ENCODE results near the gene CASKIN1. TPM values are rescaled to one million over a fixed set of nuclear protein-coding genes. Genes with fewer than 3 reads are reported as not detected.

CASKIN1 gene
- total RNA-seq, 1 experiment from 2014 or later = 1.0 TPM

- H3K36me3 ChIP-seq = peaks cover 73% of the 10 kb centered on the region
- DNase-seq = no peak
- H3K9me3 ChIP-seq = no peaks in the 10 kb centered on the region
- H3K4me3 ChIP-seq = no peak overlapping the region
- H3K27me3 ChIP-seq = no peaks in the 10 kb centered on the region
Measured at GRCh38 chr16:2234813-2235170, 38.4 kb upstream of the CASKIN1 start.

DNA sequence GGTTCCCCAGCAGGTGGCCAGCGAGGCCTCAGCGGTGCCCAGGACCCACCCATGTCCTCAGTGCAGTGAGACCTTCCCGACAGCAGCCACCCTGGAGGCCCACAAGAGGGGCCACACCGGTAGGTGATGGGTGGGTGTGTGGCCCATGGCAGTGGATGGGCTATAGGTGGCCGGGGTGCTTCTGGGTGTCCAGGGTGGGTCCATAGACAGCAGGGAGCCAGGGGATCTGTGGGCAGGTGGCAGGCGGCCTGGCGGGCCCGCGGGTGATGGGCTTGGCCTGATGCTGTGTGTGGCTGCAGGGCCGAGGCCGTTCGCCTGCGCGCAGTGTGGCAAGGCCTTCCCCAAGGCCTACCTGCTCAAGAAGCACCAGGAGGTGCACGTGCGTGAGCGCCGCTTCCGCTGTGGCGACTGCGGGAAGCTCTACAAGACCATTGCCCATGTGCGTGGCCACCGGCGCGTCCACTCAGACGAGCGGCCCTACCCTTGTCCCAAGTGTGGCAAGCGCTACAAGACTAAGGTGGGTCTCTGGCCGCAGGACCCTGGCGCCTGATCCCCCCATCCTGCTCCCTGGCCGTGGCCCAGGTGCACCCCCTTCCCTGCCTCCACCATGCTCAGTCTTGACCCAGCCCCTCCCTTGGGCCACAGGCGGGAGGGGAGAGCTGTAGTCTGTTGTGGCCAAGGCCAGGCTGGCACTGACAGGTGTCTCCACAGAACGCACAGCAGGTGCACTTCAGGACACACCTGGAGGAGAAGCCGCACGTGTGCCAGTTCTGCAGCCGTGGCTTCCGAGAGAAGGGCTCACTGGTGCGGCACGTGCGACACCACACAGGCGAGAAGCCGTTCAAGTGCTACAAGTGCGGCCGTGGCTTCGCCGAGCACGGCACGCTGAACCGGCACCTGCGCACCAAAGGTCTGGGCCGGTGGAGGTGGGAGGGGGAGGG is 37.7 kb upstream of the CASKIN1 start:
- DNase-seq = no peak
- Histone ChIP-seq H3K36me3 (peaks cover 76% of the 10 kb centered on the region), H3K4me3 (no peak overlapping the region), H3K9me3 (no peaks in the 10 kb centered on the region), H3K27me3 (no peaks in the 10 kb centered on the region)

DNA sequence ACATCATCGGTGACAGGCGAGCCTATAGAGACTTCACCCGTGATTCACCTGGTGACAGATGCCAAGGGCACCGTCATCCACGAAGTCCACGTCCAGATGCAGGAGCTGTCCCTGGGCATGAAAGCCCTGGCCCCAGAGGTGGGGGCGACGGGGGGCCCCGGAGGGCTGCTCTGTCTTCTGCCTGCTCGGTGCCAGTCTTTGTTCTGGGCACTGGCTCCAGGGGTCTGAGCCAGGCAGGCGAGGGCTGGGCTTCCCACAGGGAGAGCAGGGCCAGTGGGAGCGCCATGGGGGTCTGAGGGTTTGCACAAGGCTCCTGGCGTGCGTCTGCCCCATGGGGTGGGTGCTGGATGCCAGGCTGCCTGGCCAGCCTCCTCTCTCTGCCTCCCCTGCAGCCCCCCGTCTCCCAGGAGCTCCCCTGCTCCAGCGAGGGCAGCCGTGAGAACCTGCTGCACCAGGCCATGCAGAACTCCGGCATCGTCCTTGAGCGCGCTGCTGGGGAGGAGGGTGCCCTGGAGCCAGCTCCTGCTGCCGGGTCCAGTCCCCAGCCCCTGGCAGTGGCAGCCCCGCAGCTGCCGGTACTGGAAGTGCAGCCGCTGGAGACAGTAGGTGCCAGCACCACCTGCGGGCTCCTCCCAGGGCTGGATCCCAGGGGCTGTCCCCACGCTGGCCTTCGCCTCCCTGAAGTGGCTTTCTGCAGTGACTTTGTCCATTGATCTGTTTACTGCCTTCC is 36.8 kb upstream of the CASKIN1 start:
- H3K36me3 ChIP-seq = peaks cover 83% of the 10 kb centered on the region
- H3K9me3 ChIP-seq = no peaks in the 10 kb centered on the region
- DNase-seq = no peak
- no peaks in the 10 kb centered on the region for H3K27me3 ChIP-seq
- no peak overlapping the region for H3K4me3 ChIP-seq

DNA sequence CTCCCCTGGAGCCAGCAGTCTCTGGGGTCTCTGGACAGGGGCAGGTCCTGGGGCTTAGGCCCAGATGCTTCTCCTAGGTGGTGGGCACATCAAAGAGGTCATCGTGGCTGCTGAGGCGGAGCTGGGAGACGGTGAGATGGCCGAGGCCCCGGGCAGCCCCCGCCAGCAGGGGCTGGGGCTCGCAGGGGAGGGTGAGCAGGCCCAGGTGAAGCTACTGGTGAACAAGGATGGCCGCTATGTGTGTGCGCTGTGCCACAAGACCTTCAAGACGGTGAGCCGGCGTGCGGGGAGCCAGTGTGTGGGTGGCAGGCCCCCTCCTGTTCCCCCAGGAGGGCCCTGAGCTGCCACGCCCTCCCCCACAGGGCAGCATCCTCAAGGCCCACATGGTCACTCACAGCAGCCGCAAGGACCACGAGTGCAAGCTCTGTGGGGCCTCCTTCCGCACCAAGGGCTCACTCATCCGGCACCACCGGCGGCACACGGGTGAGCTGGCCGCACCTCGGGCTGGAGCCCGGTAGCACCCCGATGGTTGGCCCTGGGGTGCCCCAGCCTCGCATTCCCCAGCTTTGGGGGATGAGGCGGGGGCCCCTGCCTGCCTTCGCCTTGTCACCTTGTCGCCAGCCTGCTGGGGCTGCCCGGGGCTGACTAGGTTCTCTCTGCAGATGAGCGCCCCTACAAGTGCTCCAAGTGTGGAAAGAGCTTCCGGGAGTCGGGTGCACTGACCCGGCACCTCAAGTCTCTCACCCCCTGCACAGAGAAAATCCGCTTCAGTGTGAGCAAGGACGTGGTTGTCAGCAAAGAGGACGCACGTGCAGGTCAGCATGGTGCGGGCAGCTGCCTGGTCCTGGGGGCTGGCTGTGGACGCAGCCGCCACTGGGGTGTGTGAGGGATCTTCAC is 35.9 kb upstream of the CASKIN1 start:
- no peak overlapping the region for H3K4me3 ChIP-seq
- no peaks in the 10 kb centered on the region for H3K27me3 ChIP-seq
- no peak for DNase-seq
- no peaks in the 10 kb centered on the region for H3K9me3 ChIP-seq
- peaks cover 85% of the 10 kb centered on the region for H3K36me3 ChIP-seq

- peaks cover 86% of the 10 kb centered on the region for H3K36me3 ChIP-seq
- H3K9me3 ChIP-seq = no peaks in the 10 kb centered on the region
- DNase-seq = no peak
- H3K4me3 ChIP-seq = no peak overlapping the region
- no peaks in the 10 kb centered on the region for H3K27me3 ChIP-seq
Measured at GRCh38 chr16:2231016-2231931, 34.9 kb upstream of the CASKIN1 start.

DNA sequence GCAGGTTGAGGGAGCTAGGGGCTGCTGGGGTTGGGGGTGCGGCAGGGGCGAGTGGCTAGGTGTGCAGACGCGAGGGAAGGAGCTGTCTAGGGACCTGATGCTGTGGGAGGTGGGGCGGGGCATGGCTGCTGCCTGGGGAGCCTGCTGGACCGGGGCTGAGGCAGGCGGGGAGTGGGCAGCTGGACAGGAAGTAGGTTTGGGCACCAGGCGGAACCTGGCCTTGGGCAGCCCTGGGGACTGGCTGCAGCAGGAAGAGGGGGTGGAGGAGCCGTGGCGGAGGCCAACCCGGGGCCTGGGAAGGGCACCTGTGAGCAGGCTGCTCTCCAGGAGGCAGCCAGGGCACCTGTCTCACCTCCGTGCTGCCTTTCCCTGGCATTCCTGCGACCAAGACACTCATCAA is 34.0 kb upstream of the CASKIN1 start:
- Histone ChIP-seq H3K27me3 (no peaks in the 10 kb centered on the region), H3K9me3 (no peaks in the 10 kb centered on the region), H3K4me3 (no peak overlapping the region), H3K36me3 (peaks cover 80% of the 10 kb centered on the region)
- no peak for DNase-seq

DNA sequence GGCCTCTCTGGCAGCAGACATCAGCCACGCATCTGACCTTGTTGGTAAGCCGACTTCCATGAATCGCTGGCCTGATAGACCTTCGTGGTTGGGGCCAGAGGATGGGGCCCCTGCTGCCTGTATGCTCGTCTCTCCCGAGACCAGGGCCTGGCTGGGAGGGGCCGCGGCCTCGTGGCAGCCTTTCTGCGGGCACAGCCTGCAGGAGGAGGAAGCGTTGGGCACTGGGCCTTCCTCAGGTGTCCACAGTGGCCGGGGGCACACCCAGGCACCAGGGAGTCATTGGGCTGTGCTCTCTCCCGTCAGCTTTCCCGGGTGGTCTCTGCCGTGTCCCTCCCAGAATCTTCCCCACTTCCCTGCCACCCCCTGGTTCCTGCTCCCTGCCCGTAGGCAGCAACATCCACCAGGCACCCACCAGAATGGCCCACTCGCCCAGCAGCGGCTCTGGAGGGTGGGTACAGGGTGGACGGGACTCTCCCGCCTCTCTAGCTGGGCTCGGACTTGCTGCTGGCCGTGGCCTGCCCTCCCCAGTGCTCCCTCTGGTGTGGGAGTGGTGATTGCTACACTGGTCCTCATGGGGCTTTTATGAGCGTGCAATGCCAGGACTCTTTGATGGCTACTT is 33.3 kb upstream of the CASKIN1 start:
- DNase-seq = no peak
- H3K36me3 ChIP-seq = peaks cover 78% of the 10 kb centered on the region
- no peaks in the 10 kb centered on the region for H3K27me3 ChIP-seq
- H3K9me3 ChIP-seq = no peaks in the 10 kb centered on the region
- H3K4me3 ChIP-seq = no peak overlapping the region

- Histone ChIP-seq H3K4me3 (no peak overlapping the region), H3K27me3 (no peaks in the 10 kb centered on the region), H3K36me3 (peaks cover 73% of the 10 kb centered on the region), H3K9me3 (no peaks in the 10 kb centered on the region)
- DNase-seq = no peak
Measured at GRCh38 chr16:2229091-2229490, 32.7 kb upstream of the CASKIN1 start.

DNA sequence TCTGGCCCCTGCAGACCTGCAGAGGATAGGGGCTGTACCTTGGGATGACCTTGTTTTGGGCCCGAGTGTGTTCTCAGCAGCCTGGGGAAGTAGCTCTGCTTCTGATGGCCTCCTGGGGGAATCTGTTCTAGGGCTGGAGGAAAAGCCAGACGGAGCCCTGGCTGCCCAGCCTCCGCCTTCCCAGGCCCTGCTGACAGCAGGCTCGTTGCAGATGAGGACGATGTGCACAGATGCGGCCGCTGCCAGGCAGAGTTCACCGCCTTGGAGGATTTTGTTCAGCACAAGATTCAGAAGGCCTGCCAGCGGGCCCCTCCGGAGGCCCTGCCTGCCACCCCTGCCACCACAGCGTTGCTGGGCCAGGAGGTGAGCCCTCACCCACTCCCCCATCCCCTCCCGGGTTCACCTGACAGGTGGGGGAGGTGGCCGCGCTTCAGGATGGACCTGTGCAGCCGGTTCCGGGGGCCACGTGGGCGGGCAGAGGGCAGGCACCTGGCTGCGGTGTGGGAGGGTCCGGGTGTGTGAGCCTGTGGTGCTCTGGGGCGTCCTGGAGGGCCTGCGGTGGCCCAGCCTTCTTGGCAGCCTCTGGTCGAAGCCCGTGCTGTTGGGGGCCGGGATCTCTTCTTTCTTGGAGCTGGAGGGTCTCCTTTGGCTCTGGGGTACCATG is 31.9 kb upstream of the CASKIN1 start:
- Histone ChIP-seq H3K4me3 (no peak overlapping the region), H3K9me3 (no peaks in the 10 kb centered on the region), H3K36me3 (peaks cover 67% of the 10 kb centered on the region), H3K27me3 (no peaks in the 10 kb centered on the region)
- no peak for DNase-seq

DNA sequence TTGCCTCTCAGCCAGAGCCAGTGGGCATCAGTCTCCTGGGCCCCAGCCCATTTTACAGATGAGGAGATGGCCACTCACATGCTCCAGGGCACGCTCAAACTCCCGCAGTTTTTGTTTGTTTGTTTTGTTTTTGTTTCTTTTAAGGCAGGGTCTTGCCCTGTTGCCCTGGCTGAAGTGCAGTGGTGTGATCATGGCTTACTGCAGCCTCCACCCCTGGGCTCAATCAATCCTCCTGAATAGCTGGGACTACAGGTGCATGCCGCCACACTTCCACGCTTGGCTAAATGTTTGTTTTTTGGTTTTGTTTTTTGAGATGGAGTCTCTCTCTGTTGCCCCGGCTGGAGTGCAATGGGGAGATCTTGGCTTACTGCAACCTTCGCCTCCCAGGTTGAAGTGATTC is 30.5 kb upstream of the CASKIN1 start:
- no peak for DNase-seq
- Histone ChIP-seq H3K9me3 (no peaks in the 10 kb centered on the region), H3K36me3 (peaks cover 54% of the 10 kb centered on the region), H3K27me3 (no peaks in the 10 kb centered on the region), H3K4me3 (no peak overlapping the region)

GRCh38 chr16:2226245-2226793 is 29.9 kb upstream of the CASKIN1 start:
- Histone ChIP-seq H3K36me3 (peaks cover 48% of the 10 kb centered on the region), H3K9me3 (no peaks in the 10 kb centered on the region), H3K4me3 (no peak overlapping the region), H3K27me3 (no peaks in the 10 kb centered on the region)
- peak; percentile 78 for DNase-seq

GRCh38 chr16:2223942-2224486 is 27.6 kb upstream of the CASKIN1 start:
- DNase-seq = peak; percentile 66
- H3K27me3 ChIP-seq = no peaks in the 10 kb centered on the region
- peaks cover 28% of the 10 kb centered on the region for H3K36me3 ChIP-seq
- H3K4me3 ChIP-seq = peak overlapping the region; percentile 89
- H3K9me3 ChIP-seq = no peaks in the 10 kb centered on the region

DNA sequence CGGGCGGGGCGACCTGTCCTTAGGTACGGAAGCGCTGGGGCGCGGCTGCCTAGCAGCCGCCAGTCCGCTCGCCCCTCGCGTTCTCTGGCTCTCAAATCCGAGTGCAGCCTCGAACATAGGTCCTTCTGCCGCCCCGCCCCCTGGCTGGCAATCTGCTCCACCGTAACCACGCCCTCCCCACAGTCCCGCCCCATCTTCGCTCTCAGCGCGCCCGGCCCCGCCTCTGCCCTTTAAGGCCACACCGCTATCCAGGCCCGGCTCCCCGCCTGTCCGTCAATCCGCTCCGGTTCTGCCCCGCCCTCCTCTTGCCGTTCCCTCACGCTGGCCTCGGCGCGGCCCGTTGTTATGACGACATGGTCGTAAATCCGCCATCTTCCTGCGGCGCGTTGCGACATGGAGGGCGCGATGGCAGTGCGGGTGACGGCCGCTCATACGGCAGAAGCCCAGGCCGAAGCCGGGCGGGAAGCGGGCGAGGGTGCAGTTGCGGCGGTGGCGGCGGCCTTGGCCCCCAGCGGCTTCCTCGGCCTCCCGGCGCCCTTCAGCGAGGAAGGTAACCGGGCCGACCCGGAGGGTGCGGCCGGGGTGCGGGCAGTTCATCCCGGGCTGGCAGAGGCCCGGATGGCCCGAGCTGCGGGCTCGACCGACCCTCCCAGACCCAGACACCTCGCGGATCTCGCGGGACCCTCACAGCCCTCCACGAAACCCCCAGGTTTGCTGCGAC is 27.0 kb upstream of the CASKIN1 start, which contains the start of gene E4F1:
Gene E4F1, plus strand, starts transcription at position 371 of the 721 bp plus-strand sequence. Its CDS starts 23 bp downstream, at position 394.
- no peaks in the 10 kb centered on the region for H3K27me3 ChIP-seq
- H3K4me3 ChIP-seq = peak within 1 kb of the TSS; percentile 89

DNA sequence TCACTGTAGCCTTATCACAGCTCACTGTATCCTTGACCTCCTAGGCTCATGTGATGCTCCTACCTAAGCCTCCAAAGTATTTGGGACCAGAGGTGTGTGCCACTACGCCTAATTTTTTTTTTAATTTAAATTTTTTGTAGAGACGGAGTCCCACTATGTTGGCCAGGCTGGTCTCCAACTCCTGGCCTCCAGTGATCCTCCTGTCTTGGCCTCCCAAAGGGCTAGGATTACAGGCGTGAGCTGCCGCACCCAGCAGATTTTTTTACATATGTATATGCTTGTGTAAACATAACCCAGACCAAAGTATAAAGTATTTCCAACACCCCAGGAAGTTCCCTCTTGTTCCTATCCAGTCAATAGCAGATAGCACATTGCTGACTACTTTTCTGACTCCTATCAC is 19.9 kb upstream of the CASKIN1 start:
- Histone ChIP-seq H3K36me3 (peaks cover 24% of the 10 kb centered on the region), H3K27me3 (no peaks in the 10 kb centered on the region), H3K9me3 (no peaks in the 10 kb centered on the region), H3K4me3 (no peak overlapping the region)
- no peak for DNase-seq

More for the DNA sequence above, 27.0 kb upstream of the CASKIN1 start, which contains the start of gene E4F1:
- DNase-seq = peak; percentile 100
- Histone ChIP-seq H3K9me3 (no peaks in the 10 kb centered on the region), H3K36me3 (peaks cover 22% of the 10 kb centered on the region)

Measured in MG63 (cell line).